GM23338 (cell line): ENCODE results near the gene GBX1. TPM values are rescaled to one million over a fixed set of nuclear protein-coding genes. Genes with fewer than 3 reads are reported as not detected.

ENCODE experiments used
- ATAC-seq: fragments of 200-7000 bp; cut with Tn5 transposase; 3 replicates; pipeline ENCODE4 v1.9.1; 2020
- DNase-seq: peaks from one replicate; pipeline ENCODE4 v3.0.0-alpha.2; 2015; ENCODE audit warnings: low spot score
- H2AFZ ChIP-seq: fragments of 200-600 bp; sonication (generic); 2 replicates; pipeline ENCODE4 v1.8.0; 2016; ENCODE audit warnings: antibody characterized with exemption, mild to moderate bottlenecking, moderate library complexity
- H3F3A ChIP-seq: fragments of 200-600 bp; sonication (generic); replicated peaks from 2 replicates; pipeline ENCODE4 v1.8.0; 2017; ENCODE audit warnings: antibody characterized with exemption, mixed run types, low read depth
- H3K27ac ChIP-seq: fragments of 200-600 bp; sonication (generic); 2 replicates; pipeline ENCODE4 v1.6.1; 2016; ENCODE audit warnings: low read depth
- H3K27me3 ChIP-seq: fragments of 200-600 bp; sonication (generic); 2 replicates; pipeline ENCODE4 v1.8.0; 2016; ENCODE audit warnings: mild to moderate bottlenecking, mixed run types, moderate library complexity; ENCODE audit not compliant: insufficient read depth
- H3K36me3 ChIP-seq: fragments of 200-600 bp; sonication (generic); 2 replicates; pipeline ENCODE4 v1.8.0; 2016; ENCODE audit warnings: mild to moderate bottlenecking; ENCODE audit not compliant: insufficient read depth
- H3K4me1 ChIP-seq: fragments of 200-600 bp; sonication (generic); 2 replicates; pipeline ENCODE4 v1.8.0; 2016; ENCODE audit warnings: mild to moderate bottlenecking, moderate library complexity; ENCODE audit not compliant: insufficient read depth
- H3K4me2 ChIP-seq: fragments of 200-600 bp; sonication (generic); 2 replicates; pipeline ENCODE4 v1.7.1; 2017; ENCODE audit warnings: mixed run types
- H3K4me3 ChIP-seq: fragments of 200-600 bp; sonication (generic); 2 replicates; pipeline ENCODE4 v1.6.1; 2016; ENCODE audit warnings: mixed run types
- H3K79me2 ChIP-seq: fragments of 200-600 bp; sonication (generic); replicated peaks from 2 replicates; pipeline ENCODE4 v1.8.0; 2017; ENCODE audit warnings: mild to moderate bottlenecking; ENCODE audit not compliant: insufficient read depth
- H3K9me2 ChIP-seq: fragments of 200-600 bp; sonication (generic); 2 replicates; pipeline ENCODE4 v1.8.0; 2017; ENCODE audit not compliant: insufficient read depth
- H4K20me1 ChIP-seq: fragments of 200-600 bp; sonication (generic); replicated peaks from 2 replicates; pipeline ENCODE4 v1.8.0; 2017; ENCODE audit warnings: mild to moderate bottlenecking; ENCODE audit not compliant: insufficient read depth
- H3K27ac Mint-ChIP-seq: 2 replicates; pipeline ENCODE4 v1.8.0; 2020; ENCODE audit warnings: inconsistent platforms, mild to moderate bottlenecking, moderate library complexity, mixed read lengths
- H3K27me3 Mint-ChIP-seq: 3 replicates; pipeline ENCODE4 v1.8.0; 2022; ENCODE audit warnings: low read depth, mild to moderate bottlenecking, moderate library complexity, mixed read lengths, inconsistent platforms; ENCODE audit not compliant: insufficient read depth, poor library complexity
- H3K36me3 Mint-ChIP-seq: 3 replicates; pipeline ENCODE4 v1.8.0; 2021; ENCODE audit warnings: low read depth, mild to moderate bottlenecking, inconsistent platforms, moderate library complexity, mixed read lengths
- H3K4me1 Mint-ChIP-seq: 3 replicates; pipeline ENCODE4 v1.8.0; 2020; ENCODE audit warnings: mild to moderate bottlenecking, inconsistent platforms, mixed read lengths
- H3K4me3 Mint-ChIP-seq: 3 replicates; pipeline ENCODE4 v1.8.0; 2021; ENCODE audit warnings: moderate library complexity, mild to moderate bottlenecking, inconsistent platforms, mixed read lengths
- H3K9me3 Mint-ChIP-seq: 3 replicates; pipeline ENCODE4 v1.8.0; 2020; ENCODE audit warnings: moderate library complexity, mild to moderate bottlenecking, inconsistent platforms, mixed read lengths
- EZH2phosphoT487 ChIP-seq: fragments of 200-600 bp; sonication (generic); IDR thresholded peaks from one replicate; pipeline ENCODE4 v1.8.1; 2018; ENCODE audit warnings: antibody characterized with exemption; ENCODE audit not compliant: unreplicated experiment
- NANOG ChIP-seq: IDR thresholded peaks from 2 replicates; pipeline ENCODE4 v1.6.1; 2016; ENCODE audit warnings: antibody characterized with exemption, borderline replicate concordance
- POLR2AphosphoS5 ChIP-seq: IDR thresholded peaks from 2 replicates; pipeline ENCODE4 v1.6.1; 2016; ENCODE audit warnings: antibody characterized with exemption, low read depth
- REST ChIP-seq: IDR thresholded peaks from one replicate; pipeline ENCODE4 v1.6.1; 2018; ENCODE audit warnings: antibody characterized with exemption; ENCODE audit not compliant: unreplicated experiment
- STAT1 ChIP-seq: IDR thresholded peaks from one replicate; pipeline ENCODE4 v1.6.1; 2016; ENCODE audit warnings: antibody characterized with exemption; ENCODE audit not compliant: unreplicated experiment
- ZNF114 ChIP-seq: fragments of 250-450 bp; sonication (Bioruptor Pico); IDR thresholded peaks from 2 replicates; pipeline ENCODE4 v1.5.0; 2020; ENCODE audit warnings: mild to moderate bottlenecking, moderate library complexity
- ZNF331 ChIP-seq: fragments of 250-450 bp; sonication (Bioruptor Pico); IDR thresholded peaks from 2 replicates; pipeline ENCODE4 v1.5.0; 2020; ENCODE audit warnings: low read depth, mild to moderate bottlenecking, moderate library complexity
- ZNF462 ChIP-seq: fragments of 250-450 bp; sonication (Bioruptor Pico); IDR thresholded peaks from 2 replicates; pipeline ENCODE4 v1.5.0; 2020; ENCODE audit warnings: mild to moderate bottlenecking, moderate library complexity
- polyA plus RNA-seq: library from polyadenylated mRNA; unstranded; fragments of >200 nt; fragmentation: Nextera tagmentation; extraction: Ambion mirVana; gene quantifications from 2 replicates; pipeline ENCODE4 v1.2.1, GENCODE V29; 2016
- total RNA-seq: library from RNA; depleted of rRNA; stranded (reverse); fragments of >200 nt; shearing (Covaris generic); gene quantifications from 2 replicates; pipeline ENCODE4 v1.2.3, GENCODE V29; 2014

GBX1 gene
- total and polyA plus RNA-seq, 2 experiments from 2014 or later = 0.24 TPM; not detected in 1

- ATAC-seq (no peak; the same call in 2 of the 3 replicates), DNase-seq (no peak)
- Histone ChIP-seq H4K20me1 (no peaks in the 10 kb centered on the region), H3K4me1 (no peaks in the 10 kb centered on the region), H3K27me3 (no peaks in the 10 kb centered on the region), H3K79me2 (no peaks in the 10 kb centered on the region), H3K4me3 (no peak within 1 kb of the TSS), H3K4me2 (no peak within 1 kb of the TSS), H3F3A (no peaks in the 10 kb centered on the region), H3K27ac (no peak within 1 kb of the TSS), H2AFZ (no peak within 1 kb of the TSS), H3K9me2 (no peaks in the 10 kb centered on the region), H3K36me3 (no peaks in the 10 kb centered on the region)
- Mint-ChIP-seq H3K4me1 (no peaks in the 10 kb centered on the region), H3K27ac (no peak within 1 kb of the TSS), H3K36me3 (no peaks in the 10 kb centered on the region), H3K4me3 (no peak within 1 kb of the TSS), H3K27me3 (peaks cover 6% of the 10 kb centered on the region), H3K9me3 (no peaks in the 10 kb centered on the region)
- TF ChIP-seq REST = no peak
- TF ChIP-seq ZNF331 = no peak
- no peak for TF ChIP-seq ZNF114
- TF ChIP-seq STAT1 = no peak
- no peak for TF ChIP-seq EZH2phosphoT487
- no peak for TF ChIP-seq POLR2AphosphoS5
- TF ChIP-seq ZNF462 (CRISPR knock-in tag) = no peak
- no peak for TF ChIP-seq NANOG
Observed at GRCh38 chr7:151186640-151187408, 19.3 kb upstream of the GBX1 start, which contains the start of gene ASB10. TSS of gene ASB10 (minus strand) at chr7:151187250. CDS start at chr7:151187130, 120 bp downstream.
